ENCODE results near the gene FZR1.

GRCh38 chr19:3521104-3521445 lies 15.0 kb downstream of the FZR1 start:
- TF ChIP-seq RAD21 (CRISPR knock-in tag; IDR thresholded peaks at IDR 0.05) (no peak), EP300 (IDR thresholded peaks at IDR 0.05; ENCODE audit: low read depth in 2 of 2, low read length in 2 of 2) (no peak), EP300 (CRISPR knock-in tag; IDR thresholded peaks at IDR 0.05; ENCODE audit: borderline replicate concordance) (no peak), ZNF792 (CRISPR knock-in tag; IDR thresholded peaks at IDR 0.05) (no peak), TBL1XR1 (IDR thresholded peaks at IDR 0.05; ENCODE audit: borderline replicate concordance, low read length, partially characterized antibody) (no peak), ZNF253 (CRISPR knock-in tag; IDR thresholded peaks at IDR 0.05; ENCODE audit: borderline replicate concordance) (no peak), CTCF (CRISPR knock-in tag; IDR thresholded peaks at IDR 0.05) (no peak)

Measured in HepG2 (cell line).